ENCODE results near the gene NR2C2.
A peak's percentile ranks its signal among the peaks of the same experiment; 100 is the strongest.

The NR2C2 gene

DNA sequence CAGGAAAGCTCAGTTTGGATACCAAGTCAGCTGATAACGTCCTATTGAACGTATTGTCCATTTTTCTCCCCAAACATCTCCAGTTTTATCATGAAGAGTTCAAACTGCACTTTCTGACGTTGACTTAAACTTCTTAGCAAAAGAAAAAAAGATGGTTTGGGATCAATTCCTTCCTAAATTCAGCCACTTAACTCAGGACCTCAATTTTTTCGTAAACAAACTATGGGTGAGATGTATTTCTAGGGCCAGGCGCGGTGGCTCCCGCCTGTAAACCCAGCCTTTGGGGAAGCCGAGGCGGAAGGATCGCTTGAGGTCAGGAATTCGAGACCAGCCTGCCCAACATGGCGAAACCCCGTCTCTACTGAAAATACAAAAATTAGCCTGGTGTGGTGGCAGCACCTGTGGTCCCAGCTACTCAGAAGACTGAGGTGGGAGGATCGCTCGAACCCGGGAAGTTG lies 118.2 kb downstream of the NR2C2 start:
- DNase-seq = no peak

DNA sequence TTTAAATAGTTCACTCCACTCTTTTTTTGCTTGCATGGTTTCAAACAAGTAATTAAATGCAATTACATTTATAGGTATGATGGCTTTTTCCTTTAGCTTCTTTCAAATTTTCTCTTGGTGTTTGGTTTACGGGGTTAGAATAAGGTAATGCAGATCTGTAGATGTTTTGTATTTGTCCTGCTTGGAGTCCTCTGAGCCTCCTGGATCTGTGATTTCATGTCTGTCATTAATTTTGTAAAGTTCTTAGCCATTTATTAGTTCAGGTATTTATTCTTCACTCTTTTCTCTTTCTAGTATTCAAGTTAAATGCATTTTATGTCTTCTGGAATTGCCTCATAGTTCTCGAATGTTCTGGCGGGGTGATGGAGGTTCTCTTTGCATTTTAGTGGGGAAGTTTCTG lies 119.1 kb downstream of the NR2C2 start:
- DNase-seq = no peak

DNA sequence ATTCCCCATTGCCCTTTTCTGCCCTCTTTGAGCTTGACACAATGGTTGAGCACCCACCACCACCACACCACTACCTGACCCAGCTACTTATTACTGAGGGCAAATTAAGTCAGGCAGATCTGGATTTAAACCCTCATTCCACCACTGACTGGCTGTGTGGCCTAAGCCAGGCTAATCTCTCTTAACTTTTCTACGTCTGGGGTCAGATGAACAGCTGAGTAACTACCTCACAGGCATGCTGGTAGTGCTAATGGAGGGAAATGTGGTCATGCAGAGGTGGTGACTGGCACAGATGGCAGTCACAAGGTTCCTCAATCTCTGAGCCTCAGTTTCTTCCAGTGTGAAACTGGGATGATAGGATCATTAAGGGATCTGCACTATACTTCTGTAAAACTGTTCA lies 122.1 kb downstream of the NR2C2 start:
- no peak for DNase-seq

DNA sequence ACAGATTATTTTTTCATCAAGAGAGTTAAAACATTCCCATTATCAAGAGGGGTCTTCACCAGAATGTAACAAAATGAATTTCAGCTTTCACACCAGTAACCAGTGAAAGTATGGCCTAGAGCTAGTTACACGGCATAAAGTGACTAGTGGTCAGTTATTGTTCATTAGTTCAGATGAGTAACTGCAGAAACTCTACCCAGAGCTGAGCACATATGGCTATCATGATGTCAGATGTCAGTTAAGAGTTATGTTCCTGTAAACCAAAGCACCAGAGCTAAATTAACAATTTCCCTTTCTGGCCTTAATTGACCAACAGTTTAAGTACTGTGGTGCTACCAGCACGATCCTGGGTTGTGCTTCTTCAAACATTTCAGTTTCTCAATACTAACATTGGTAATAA lies 124.3 kb downstream of the NR2C2 start:
- DNase-seq = no peak

DNA sequence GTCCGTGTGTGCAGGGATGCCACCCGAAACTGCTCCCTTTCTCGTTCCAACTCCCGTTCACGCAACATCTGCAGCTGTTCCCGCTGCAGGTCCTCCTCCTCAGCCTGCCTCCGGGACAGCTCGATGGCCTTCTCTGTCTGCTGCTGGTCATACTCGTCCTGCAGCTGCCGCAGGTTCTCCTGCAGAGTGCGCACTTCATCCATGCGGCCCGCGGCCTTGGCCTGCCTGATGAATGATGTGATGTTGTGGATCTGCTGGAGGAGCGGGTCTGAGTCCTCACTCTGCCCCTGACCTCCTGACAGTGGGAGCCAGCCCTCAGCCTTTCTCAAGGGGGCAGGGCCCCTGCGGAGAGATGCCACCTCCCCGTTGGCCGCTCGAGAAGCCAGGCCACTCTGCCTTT lies 127.1 kb downstream of the NR2C2 start:
- DNase-seq = no peak

DNA sequence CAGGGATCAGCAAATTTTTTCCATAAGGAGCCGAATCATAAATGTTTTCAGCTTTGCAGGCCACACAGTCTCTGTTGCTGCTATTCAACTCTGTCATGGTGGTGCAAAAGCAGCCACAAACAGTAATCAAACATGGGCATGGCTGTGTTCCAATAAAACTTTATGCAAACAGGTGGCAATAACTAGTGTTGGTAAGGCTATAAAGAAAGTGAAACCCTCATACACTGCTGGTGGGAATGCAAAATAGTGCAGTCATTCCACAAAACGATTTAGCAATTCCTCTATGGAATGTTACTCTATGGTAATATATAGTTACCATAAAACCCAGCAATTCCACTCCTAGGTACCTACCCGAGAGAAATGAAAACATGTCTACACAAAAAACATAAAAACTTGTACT lies 131.7 kb downstream of the NR2C2 start:
- no peak for DNase-seq

DNA sequence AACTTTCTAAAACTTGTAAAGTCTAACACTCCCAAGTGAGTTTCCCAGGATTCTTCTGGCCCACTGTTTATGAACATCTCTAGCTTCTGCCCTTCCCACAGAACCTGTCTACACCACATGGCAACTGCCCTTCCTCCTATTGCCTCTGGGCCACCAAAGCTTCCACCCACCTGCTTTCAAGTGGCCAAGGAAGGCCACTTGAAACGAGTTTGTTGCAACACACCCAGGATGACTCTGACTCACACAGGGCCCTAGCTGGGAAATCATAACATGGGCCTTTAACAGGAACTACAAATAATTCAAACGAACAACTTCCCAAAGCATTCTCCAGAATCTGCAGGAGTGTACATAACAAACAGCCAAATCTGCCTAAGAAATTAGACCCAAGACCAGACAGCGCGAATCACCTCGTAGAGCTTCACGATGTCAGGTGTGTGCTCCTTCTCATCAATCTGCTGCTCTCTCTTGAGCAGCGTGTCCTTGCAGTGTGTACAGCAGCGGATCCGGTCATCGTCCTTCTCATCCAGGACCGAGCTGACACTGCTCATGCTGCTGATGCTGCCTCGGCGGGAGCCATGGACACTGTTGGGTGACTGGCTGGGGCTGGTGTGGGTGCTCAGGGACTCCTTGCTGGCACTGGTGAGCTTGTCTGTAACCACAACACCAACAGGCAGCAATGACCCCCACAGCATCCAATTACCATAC lies 134.7 kb downstream of the NR2C2 start:
- no peak for DNase-seq

DNA sequence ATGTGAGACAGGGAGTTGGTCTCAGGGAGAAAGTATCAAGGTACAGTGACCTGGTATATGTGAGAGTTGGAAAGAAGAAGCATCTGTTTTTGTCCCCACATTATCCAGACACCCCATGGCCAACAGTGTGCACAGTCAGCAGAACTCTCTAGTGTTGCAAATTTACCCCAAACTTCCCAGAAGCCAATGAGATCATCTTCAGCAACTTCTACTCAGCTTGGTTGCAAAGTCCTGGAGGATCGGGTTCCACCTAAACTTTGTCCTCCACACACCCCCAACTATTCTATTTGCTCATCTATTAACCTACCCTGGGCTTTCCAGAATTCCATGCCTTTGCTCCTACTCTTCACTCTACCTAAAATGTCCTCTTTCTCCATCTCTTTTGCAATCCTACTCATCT lies 135.9 kb downstream of the NR2C2 start:
- DNase-seq = no peak

DNA sequence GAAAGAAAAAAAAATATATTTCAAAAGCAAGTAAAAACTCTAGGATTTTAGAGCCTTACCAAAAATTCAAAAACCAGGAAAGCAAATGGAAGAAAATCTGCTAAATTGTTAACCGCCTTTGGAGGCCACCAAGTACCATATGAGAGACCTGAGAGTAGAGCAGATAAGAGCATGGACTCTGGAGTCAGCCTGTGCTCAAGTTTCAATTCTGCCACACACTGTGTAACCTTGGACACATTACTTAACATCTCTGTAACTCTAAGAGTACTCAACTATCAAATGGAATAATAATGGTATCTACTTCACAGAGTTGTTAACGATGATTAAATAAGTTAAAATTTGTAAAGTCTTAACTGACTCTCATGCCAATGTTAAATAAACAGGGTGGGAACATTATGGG lies 138.9 kb downstream of the NR2C2 start:
- no peak for DNase-seq

DNA sequence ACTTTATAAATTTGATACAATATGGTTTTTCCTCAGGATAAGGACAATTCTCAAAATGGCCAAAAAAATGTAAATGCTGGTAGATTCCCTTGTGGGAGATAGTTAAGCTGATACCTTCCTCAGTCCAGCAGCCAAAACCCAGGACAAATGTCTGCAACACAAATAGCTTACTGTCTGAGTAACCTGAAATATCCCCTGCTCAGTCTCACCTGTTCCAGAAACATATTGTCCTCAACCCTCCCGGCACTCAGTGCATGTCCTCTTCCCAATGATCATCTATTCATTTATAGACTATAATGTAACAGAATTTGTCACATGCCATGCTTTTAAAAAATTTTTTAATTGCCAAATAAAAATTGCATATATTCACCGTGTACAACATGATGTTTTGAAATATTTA lies 139.3 kb downstream of the NR2C2 start:
- no peak for DNase-seq

DNA sequence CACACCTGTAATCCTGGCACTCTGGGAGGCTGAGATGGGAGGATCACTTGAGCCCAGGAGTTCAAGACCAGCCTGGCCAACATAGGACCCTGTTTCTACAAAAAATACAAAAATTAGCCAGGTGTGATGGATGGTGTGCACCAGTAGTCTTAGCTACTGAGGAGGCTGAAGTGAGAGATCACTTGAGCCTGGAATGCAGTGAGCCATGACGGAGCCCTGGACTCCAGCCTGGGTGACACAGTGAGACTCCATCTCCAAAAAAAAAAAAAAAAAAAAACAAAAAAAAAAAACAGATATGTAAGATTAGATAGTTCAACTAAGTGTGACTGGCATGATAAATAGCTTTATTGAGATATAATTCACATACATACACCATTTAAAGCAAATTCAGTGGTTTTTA lies 141.8 kb downstream of the NR2C2 start:
- DNase-seq = no peak

DNA sequence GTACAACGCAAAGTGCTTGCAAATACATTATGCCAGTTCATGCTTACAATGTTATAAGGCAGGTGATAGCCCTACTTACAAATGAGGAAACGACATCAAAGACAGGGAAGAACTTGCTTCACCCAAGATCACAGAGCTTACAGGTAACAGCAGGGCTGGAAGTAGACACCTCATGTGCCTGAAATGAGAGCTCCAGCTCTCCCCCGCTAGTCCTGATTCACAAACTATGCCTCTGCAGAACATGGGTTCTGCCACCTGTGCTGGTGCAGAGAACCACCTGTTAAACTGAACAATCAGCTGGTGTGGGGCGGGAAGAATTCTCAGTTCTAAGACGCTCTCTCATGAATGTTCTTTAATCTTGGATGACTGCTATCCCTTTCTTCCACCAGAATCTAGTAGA lies 144.2 kb downstream of the NR2C2 start:
- no peak for DNase-seq

DNA sequence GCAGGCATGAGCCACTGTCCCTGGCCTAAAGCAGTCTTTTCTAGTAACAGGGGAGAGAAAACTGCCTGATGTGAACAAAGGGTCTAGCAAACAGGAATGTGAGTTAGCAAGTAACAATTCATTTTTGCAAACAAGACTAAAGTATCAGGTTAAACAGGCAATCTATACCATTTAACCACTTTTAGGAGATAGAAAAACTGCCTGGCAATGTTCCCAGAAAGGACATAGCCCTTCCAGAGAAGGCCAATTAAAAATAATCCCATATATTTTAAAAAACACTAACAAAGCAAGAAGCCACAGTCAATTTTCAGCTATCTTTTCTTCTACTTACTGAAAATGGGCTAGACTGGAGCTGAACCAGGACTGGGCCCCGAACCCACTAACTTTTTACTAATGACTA lies 145.3 kb downstream of the NR2C2 start:
- no peak for DNase-seq

DNA sequence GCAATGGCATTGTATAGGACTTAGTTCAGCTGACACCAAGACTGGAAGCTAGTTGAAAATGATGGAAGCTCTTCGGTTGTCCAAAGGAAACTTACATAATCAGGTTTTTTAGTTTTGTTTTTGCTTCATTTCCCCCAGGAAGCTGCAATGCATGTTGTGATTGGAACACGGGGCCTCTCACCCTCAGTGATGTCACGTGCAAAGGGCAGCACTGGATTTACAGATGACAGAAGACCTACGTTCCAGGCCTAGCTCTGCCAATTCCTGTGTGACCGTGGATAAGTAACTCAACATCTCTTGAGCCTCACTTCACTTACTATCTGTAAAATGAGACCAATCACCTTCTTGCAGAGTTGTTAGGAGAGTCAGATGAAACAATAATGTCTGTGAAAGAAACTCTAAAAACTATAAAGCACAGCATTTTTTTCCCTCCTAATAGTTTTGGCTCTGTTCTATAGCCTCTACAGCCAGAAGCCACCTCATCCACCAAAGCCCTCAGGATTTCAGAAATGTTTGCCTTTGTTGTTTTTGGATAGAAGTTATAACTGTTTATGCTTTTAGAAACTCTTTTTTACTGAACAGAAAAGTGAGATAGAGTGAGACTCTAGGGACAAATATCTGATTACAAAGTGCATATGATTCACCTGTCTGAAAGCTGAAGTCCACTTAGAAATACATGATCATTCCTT lies 146.9 kb downstream of the NR2C2 start:
- DNase-seq = no peak

DNA sequence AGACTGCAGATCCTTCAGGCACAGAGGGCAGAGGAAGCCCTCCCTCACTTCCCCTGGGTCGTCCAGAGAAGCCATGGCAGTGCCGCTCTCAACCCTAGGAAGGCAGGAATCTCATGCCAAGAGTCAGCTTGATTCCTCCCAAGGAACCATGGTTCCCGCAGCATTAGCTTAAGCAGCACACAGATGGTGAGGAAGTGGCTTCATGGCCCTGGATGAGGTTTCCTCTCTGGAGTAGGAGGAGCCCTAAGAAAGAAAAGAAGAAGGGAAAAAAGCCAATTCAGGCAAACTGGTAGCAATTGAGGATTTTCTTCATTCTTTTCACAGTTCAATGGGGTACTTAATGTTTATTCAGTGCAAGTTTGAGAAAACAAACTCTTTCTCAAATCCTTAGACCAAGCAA lies 148.7 kb downstream of the NR2C2 start:
- DNase-seq = no peak

DNA sequence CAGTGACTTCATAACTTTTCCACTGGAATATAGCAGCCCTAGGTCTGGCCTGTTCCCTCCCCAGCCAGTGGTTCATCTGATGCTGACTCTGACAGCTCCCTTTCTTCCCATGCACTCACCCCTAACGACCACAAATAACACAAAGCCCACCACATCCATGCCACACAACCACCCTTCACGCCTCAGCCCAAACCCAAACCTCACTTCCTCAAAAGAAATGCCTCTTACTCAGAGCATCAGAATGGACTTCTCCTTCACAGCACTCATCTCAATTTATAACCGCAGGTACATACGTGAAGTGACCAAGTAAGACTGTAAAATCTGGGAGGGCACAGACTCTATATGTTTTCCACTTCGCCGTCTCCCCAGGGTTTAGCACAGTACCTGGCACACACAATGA lies 150.5 kb downstream of the NR2C2 start:
- DNase-seq = peak; percentile 53
